Hepatic stellate cell (primary cell): ENCODE measurements around the gene CNR2.
"Not testable (repeated sequence)": the region's sequence is repeated elsewhere in the genome, so short reads cannot be mapped to it uniquely, and the experiment has no call there.

Source experiments
- DNase-seq: peaks from one replicate; pipeline ENCODE4 v3.0.0; 2011; ENCODE audit warnings: low spot score

CNR2 gene

DNA sequence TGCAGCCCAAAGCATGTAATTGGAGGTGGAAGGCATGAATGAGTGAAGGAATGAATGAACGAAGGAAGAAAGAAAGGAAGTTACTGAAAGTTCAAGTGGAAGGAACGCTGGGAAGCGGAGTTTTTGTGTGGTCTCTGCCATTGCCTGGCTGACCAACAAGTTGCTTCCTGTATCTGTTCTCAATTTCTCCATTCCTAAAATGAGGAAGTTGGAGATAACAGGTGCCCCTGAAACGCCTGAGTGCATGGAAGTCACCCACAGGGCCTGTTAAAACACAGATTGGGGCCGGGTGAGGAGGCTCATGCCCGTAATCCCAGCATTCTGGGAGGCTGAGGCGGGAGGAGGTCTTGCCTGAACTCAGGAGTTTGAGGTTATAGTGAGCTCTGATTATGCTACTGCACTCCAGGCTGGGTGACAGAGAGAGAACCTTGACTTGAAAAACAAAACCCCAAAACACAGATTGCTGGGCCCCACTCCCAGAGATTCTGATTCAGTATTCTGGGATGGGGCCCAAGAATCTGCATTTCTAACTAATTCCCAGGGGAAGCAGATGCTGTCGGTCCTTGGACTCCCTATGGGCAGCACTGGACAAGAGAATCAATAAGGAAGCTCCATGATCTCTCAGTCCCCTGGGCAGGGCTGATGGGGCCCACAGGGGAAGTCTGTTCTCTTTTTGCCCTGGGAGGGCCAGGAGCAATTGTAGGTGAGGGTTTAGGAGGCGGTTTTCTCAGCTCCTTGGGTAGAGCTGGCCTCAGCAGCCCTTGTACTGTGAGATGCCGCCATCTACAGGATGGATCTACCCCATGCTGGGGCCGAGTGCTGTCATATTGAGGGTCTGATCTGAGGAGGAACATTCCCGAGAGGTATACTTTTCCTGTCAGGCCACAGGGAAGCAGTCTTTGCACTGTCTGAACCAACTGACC is 3.3 kb upstream of the CNR2 start:
- DNase-seq = peak; percentile 75

GRCh38 chr1:23915466-23915865 is 2.3 kb upstream of the CNR2 start:
- DNase-seq = no peak

GRCh38 chr1:23914921-23915320 is 1.8 kb upstream of the CNR2 start:
- no peak for DNase-seq

DNA sequence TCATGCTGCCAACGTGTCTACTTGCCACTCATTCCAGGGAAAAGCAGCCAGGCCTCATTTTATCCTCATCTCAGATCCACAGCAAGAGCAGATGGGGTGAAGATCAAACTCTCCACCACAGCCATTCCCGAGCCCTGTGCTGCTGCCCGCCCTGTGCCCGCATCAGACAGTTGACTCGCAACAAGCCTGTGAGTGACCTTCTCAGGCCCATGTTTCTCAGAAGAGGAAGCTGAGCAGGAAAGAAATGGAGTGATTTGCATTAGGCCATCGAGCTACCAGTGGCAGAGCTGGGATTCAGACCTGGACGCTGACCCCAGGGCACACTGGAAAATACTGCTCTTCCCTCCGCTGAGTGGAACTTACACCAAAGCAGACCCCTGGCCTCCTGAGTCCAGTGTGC is 1.2 kb downstream of the CNR2 start:
- no peak for DNase-seq

GRCh38 chr1:23910553-23911246 is 2.5 kb downstream of the CNR2 start:
- DNase-seq = no peak

GRCh38 chr1:23910144-23910543 is 3.0 kb downstream of the CNR2 start:
- DNase-seq = no peak

- no peak for DNase-seq
Measured at GRCh38 chr1:23909412-23909811, 3.8 kb downstream of the CNR2 start.

- DNase-seq = no peak
Measured at GRCh38 chr1:23908453-23909341, 4.5 kb downstream of the CNR2 start.

- DNase-seq = no peak
Measured at GRCh38 chr1:23906731-23907130, 6.4 kb downstream of the CNR2 start.

- no peak for DNase-seq
Measured at GRCh38 chr1:23905461-23906025, 7.6 kb downstream of the CNR2 start.

DNA sequence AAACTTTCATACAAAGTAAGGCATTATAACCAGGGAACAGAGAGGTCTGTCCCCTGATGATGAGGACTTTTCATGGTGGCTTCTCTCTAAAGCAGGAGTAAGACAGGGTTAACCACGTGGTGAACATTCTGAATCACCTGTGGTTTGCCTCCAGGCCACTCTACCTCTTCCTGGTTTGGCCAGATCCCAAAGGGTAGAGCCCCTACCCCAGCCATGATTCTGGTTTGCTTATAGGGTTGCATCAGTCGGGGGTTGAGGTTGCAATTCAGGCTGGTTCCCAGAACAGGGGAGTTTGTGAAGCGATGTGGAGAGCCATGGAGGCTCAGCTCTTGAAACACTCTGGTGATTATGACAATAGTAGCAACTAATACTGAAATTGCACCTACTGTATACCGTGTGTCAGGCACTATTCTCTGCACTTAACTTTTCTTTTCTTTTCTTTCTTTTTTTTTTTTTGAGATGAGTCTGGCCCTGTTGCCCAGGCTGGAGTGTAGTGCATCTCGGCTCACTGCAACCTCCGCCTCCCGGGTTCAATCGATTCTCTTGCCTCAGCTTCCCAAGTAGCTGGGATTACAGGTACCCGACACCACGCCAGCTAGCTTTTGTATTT is 8.3 kb downstream of the CNR2 start:
- no peak for DNase-seq

DNA sequence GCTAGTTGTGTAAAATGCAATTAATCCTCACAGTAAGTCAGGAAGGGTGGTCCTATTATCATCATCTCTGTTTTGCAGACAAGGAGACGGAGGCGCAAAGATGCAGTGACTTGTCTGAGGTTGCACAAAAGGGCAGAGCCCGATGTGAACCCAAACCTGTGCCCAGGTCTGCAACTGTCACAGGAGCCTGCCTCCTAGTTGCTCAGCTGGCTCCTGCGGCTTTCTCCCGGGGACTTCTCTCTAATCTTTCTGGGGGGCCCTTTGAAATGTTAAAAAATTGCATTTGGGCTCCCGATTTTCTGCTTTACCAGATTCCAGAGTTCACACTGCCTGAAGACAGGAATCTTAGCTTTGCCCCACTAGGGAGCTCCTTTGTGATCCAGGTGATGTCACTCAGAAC is 9.4 kb downstream of the CNR2 start:
- no peak for DNase-seq

- DNase-seq = no peak
Measured at GRCh38 chr1:23902321-23903278, 10.6 kb downstream of the CNR2 start.

GRCh38 chr1:23900017-23900416 is 13.1 kb downstream of the CNR2 start:
- DNase-seq = not testable (repeated sequence)

DNA sequence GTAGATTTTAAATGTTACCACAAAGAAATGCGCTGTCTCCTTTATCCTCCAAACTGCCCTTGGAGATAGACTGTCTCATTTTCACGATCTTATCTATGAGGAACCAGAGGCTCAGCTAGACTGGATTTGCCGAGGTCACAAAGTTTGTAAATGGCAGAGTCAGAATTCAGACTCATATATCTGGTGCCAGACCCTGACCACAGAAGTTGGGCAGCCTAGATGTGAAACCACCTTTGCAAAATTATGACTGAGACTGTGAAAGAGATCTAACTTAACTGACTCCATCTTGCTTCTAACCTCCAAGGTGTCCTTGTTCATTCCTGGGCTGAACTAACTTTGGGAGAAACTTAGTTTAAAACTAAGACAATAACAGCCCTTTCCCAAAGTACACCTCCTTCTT is 14.1 kb downstream of the CNR2 start:
- no peak for DNase-seq

GRCh38 chr1:23897083-23897482 is 16.1 kb downstream of the CNR2 start:
- no peak for DNase-seq

DNA sequence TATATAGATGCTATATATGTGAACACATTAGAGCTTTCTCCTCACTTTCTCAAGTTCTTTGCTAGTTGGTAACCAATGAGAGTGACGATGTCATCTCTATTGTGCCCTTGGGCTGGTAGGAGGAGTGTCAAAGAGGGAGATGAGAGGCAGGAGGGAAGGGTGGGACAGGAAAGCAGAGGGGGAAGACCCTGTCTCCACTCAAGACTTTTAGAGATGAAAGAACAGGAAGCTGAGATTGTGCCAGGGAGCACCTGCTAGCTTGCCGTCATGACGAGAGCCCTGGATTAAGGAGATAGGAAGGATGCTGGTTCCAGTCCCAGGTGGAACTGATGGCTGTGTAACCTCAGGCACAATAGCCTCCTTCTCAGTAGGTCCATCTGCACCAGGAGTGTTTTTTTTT is 16.7 kb downstream of the CNR2 start:
- DNase-seq = no peak

DNA sequence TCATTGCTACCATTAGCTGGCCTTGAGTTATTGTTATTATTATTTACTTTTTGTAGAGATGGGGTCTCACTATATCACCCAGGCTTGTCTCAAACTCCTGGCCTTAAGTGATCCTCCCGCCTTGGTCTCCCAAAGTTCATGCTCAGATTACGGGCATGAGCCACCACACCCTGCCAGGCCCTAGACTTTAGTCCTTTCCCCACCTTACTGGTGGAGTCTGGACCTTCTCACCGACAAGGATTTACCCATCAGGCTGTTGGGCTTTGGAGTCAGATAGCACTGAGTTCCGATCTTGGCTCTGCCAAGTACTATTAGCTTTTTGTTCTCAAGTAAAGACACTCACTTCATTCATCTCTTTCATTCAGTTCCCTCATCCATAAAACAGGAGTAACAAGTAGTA is 17.2 kb downstream of the CNR2 start:
- no peak for DNase-seq

DNA sequence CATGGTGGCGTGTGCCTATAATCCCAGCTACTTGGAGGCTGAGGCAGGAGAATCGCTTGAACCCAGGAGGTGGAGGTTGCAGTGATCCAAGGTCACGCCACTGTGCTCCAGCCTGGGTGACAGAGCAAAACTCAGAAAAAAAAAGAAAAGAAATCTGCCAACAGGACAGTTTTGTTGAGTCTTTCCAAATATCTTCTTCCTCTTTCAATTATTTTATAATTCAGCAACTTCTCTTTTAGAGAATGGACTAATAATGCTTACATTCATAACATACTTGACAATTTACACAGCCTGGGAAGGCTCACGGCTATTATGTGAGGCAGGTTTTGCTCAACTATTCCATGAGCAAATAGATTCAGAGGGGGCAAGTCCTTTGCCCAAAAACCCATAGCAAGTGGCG is 18.1 kb downstream of the CNR2 start:
- no peak for DNase-seq

DNA sequence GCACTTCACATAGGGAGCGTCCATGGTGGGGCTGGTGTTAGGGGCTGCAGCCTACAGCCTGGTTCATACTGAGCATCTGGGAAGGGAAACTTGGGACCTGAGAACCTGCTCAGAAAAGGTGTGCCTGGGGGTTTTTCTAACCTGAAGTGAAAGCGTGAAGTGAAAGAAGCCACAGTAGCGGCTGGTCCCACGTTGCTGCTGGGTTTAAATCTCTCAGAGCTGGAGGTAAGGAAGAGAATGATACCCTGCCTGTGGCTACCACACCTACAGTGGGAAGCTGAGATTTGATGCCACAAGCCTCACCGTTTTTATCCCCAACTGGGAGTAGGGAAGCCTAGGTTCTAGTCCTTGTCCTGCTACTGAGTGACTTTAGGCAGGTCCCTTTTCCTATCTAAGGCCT is 24.1 kb downstream of the CNR2 start:
- no peak for DNase-seq

DNA sequence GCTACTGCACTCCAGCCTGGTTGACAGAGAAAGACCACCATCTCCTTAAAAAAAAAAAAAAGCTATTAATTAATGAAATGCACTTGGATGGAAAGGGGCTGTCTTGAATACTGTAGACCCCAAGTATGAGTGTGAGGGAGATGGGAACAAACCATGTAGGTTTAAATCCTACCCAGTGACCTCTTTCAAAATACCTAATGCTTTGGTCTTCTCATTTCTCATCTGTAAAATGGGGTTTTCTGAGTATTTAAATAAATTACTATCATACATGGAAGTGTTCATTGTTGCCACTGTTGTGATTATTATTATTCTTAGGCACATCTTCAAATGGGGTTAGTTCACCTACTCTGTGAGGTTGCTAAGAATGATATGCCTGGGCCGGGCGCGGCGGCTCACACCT is 27.9 kb downstream of the CNR2 start:
- no peak for DNase-seq
